PC-3 (cell line): Measurements from ENCODE around the gene LMO3. TPM values are rescaled to one million over a fixed set of nuclear protein-coding genes. Genes with fewer than 3 reads are reported as not detected.

Experiments
- ATAC-seq: fragments of 200-7000 bp; cut with Tn5 transposase; 2 replicates; pipeline ENCODE4 v1.9.1; 2020; ENCODE audit warnings: mild to moderate bottlenecking, moderate library complexity
- BruUV-seq: library from RNA; stranded (reverse); fragments of 400-500 nt; replicated peaks from 2 replicates; lab custom pipeline; 2021; lab: Mats Ljungman, UMichigan
- CTCF ChIA-PET: fragments of 300-600 bp; sonication (Branson Sonifier 250); formaldehyde crosslinking; loops from one replicate; lab custom pipeline; 2022; ENCODE audit warnings: antibody characterized with exemption; lab: Charles Lee
- POLR2A ChIA-PET: fragments of 300-600 bp; sonication (Branson Sonifier 250); formaldehyde crosslinking; loops from one replicate; lab custom pipeline; 2022; ENCODE audit warnings: antibody characterized with exemption; ENCODE audit not compliant: unreplicated experiment; lab: Charles Lee
- DNase-seq: peaks from one replicate; pipeline ENCODE4 v3.0.0-alpha.2; 2015
- H2AFZ ChIP-seq: fragments of 300-600 bp; sonication (generic); 2 replicates; pipeline ENCODE4 v1.6.0; 2016; ENCODE audit warnings: antibody characterized with exemption, low read length
- H3F3A ChIP-seq: fragments of 300-600 bp; sonication (generic); one replicate; pipeline ENCODE4 v1.6.0; 2017; ENCODE audit warnings: antibody characterized with exemption, low read length, control low read depth, mild to moderate bottlenecking; ENCODE audit not compliant: unreplicated experiment
- H3K27ac ChIP-seq: fragments of 300-600 bp; sonication (generic); 2 replicates; pipeline ENCODE4 v1.5.1; 2016; ENCODE audit warnings: mild to moderate bottlenecking, low read length
- H3K27me3 ChIP-seq: fragments of 300-600 bp; sonication (generic); 2 replicates; pipeline ENCODE4 v1.6.1; 2016; ENCODE audit warnings: low read length, mixed read lengths
- H3K36me3 ChIP-seq: fragments of 300-600 bp; sonication (generic); 2 replicates; pipeline ENCODE4 v1.6.1; 2016; ENCODE audit warnings: low read depth, mixed run types, low read length, mixed read lengths
- H3K4me1 ChIP-seq: fragments of 300-600 bp; sonication (generic); 2 replicates; pipeline ENCODE4 v1.5.1; 2016; ENCODE audit warnings: low read length; ENCODE audit not compliant: insufficient read depth
- H3K4me2 ChIP-seq: fragments of 300-600 bp; sonication (generic); 2 replicates; pipeline ENCODE4 v1.6.0; 2016; ENCODE audit warnings: low read length
- H3K4me3 ChIP-seq: fragments of 300-600 bp; sonication (generic); 2 replicates; pipeline ENCODE4 v1.5.1; 2016; ENCODE audit warnings: mild to moderate bottlenecking, low read length, mixed read lengths
- H3K79me2 ChIP-seq: fragments of 300-600 bp; sonication (generic); 2 replicates; pipeline ENCODE4 v1.6.1; 2017; ENCODE audit warnings: low read length, mixed read lengths
- H3K9ac ChIP-seq: fragments of 300-600 bp; sonication (generic); 2 replicates; pipeline ENCODE4 v1.6.0; 2016; ENCODE audit warnings: mild to moderate bottlenecking, low read length
- H3K9me2 ChIP-seq: fragments of 300-600 bp; sonication (generic); replicated peaks from 2 replicates; pipeline ENCODE4 v1.6.1; 2016; ENCODE audit warnings: mixed run types, low read length, mixed read lengths
- H3K9me3 ChIP-seq: fragments of 300-600 bp; sonication (generic); 2 replicates; pipeline ENCODE4 v1.6.1; 2016; ENCODE audit warnings: low read length, mixed read lengths
- H4K20me1 ChIP-seq: fragments of 300-600 bp; sonication (generic); 2 replicates; pipeline ENCODE4 v1.6.1; 2016; ENCODE audit warnings: low read length, mixed read lengths
- CTCF ChIP-seq: fragments of 300-600 bp; sonication (generic); conservative IDR thresholded peaks from 2 replicates; pipeline ENCODE4 v1.5.1; 2017; ENCODE audit warnings: antibody characterized with exemption, low read depth, mild to moderate bottlenecking, low read length
- EZH2 ChIP-seq: fragments of 300-600 bp; sonication (generic); IDR thresholded peaks from one replicate; pipeline ENCODE4 v1.6.1; 2017; ENCODE audit warnings: antibody characterized with exemption, mild to moderate bottlenecking, low read length; ENCODE audit not compliant: unreplicated experiment
- EZH2phosphoT487 ChIP-seq: fragments of 300-600 bp; sonication (generic); IDR thresholded peaks from 2 replicates; pipeline ENCODE4 v1.6.1; 2018; ENCODE audit warnings: mild to moderate bottlenecking, antibody characterized with exemption, low read length, borderline replicate concordance
- intact Hi-C: fragments of 100-400 bp; cut with micrococcal nuclease; formaldehyde crosslinking; loops from 2 replicates; pipeline ENCODE4 v1.9.0; 2023
- total RNA-seq: library from RNA; depleted of rRNA; stranded (reverse); fragments of >200 nt; gene quantifications from 2 replicates; pipeline ENCODE4 v1.2.3, GENCODE V29; 2014

The LMO3 gene
- total RNA-seq, 1 experiment from 2014 or later, result 2.3 TPM

- H3K27ac ChIP-seq, result no peak overlapping the region
- H2AFZ ChIP-seq, result no peak overlapping the region
- no peak for DNase-seq
- no peaks in the 10 kb centered on the region for H3K9me3 ChIP-seq
- no peak overlapping the region for H3K9ac ChIP-seq
- H3K79me2 ChIP-seq, result no peaks in the 10 kb centered on the region
- peaks cover 14% of the 10 kb centered on the region for H3K4me1 ChIP-seq
- BruUV-seq, result no TSS peak
- no peak overlapping the region for H3K4me2 ChIP-seq
- H3K9me2 ChIP-seq, result no peaks in the 10 kb centered on the region
- intact Hi-C loops, result no loop called here
- CTCF ChIA-PET, result no interaction called here
- H3K27me3 ChIP-seq, result no peaks in the 10 kb centered on the region
- no peak for ATAC-seq
- POLR2A ChIA-PET, result no interaction called here
- H3F3A ChIP-seq, result no peaks in the 10 kb centered on the region
- TF ChIP-seq EZH2, result no peak
- no peak for TF ChIP-seq CTCF
- TF ChIP-seq EZH2phosphoT487, result no peak
- no peaks in the 10 kb centered on the region for H3K36me3 ChIP-seq
- H4K20me1 ChIP-seq, result no peaks in the 10 kb centered on the region
- no peak overlapping the region for H3K4me3 ChIP-seq
Observed at GRCh38 chr12:16586350-16587109, 19.4 kb downstream of the LMO3 start.

- BruUV-seq, result no TSS peak
- TF ChIP-seq EZH2 (no peak), EZH2phosphoT487 (no peak), CTCF (no peak)
- CTCF ChIA-PET, result no interaction called here
- H3K9me2 ChIP-seq, result no peaks in the 10 kb centered on the region
- DNase-seq (no peak), ATAC-seq (no peak)
- H3K9me3 ChIP-seq, result no peaks in the 10 kb centered on the region
- H3K4me2 ChIP-seq, result no peak overlapping the region
- H3K27me3 ChIP-seq, result no peaks in the 10 kb centered on the region
- H2AFZ ChIP-seq, result no peak overlapping the region
- H3K9ac ChIP-seq, result no peak overlapping the region
- peaks cover 14% of the 10 kb centered on the region for H3K4me1 ChIP-seq
- POLR2A ChIA-PET, result no interaction called here
- H3F3A ChIP-seq, result no peaks in the 10 kb centered on the region
- no peaks in the 10 kb centered on the region for H4K20me1 ChIP-seq
- intact Hi-C loops, result no loop called here
- no peak overlapping the region for H3K27ac ChIP-seq
- H3K36me3 ChIP-seq, result no peaks in the 10 kb centered on the region
- H3K79me2 ChIP-seq, result no peaks in the 10 kb centered on the region
- H3K4me3 ChIP-seq, result no peak overlapping the region
Observed at GRCh38 chr12:16585781-16586180, 20.2 kb downstream of the LMO3 start.
